Uterus (tissue), 4 donors: Measurements from ENCODE around the gene EFCC1. TPM values are rescaled to one million over a fixed set of nuclear protein-coding genes. Genes with fewer than 3 reads are reported as not detected.
A peak's percentile ranks its signal among the peaks of the same experiment; 100 is the strongest.

Experiments used
- DNase-seq, 2 donors: peaks; one replicate each; pipeline ENCODE4 v3.0.0-alpha.2; 2019 to 2020
- H3K27ac ChIP-seq, 2 donors: fragments of 200-600 bp; sonication (generic); 1 replicate in 1 of 2; 2 replicates in 1 of 2; pipeline ENCODE4 v1.5.1; 2016 to 2018
- H3K27me3 ChIP-seq, 2 donors: fragments of 200-600 bp; sonication (generic); one replicate each; pipeline ENCODE4 v1.5.1; 2018 to 2019; ENCODE audit warnings: control low read depth in 1 of 2
- H3K36me3 ChIP-seq, 2 donors: fragments of 200-600 bp; sonication (generic); one replicate each; pipeline ENCODE4 v1.5.1; 2019; ENCODE audit warnings: control low read depth in 1 of 2
- H3K4me1 ChIP-seq, 2 donors: fragments of 200-600 bp; sonication (generic); one replicate each; pipeline ENCODE4 v1.5.1; 2018 to 2019; ENCODE audit warnings: control low read depth in 1 of 2
- H3K4me3 ChIP-seq, 2 donors: fragments of 200-600 bp; sonication (generic); 1 replicate in 1 of 2; 2 replicates in 1 of 2; pipeline ENCODE4 v1.5.1; 2018 to 2019; ENCODE audit warnings: mild to moderate bottlenecking in 1 of 2
- H3K9me3 ChIP-seq, 2 donors: fragments of 200-600 bp; sonication (generic); one replicate each; pipeline ENCODE4 v1.5.1; 2019; ENCODE audit warnings: control low read depth in 1 of 2
- CTCF ChIP-seq, 4 experiments: fragments of 200-600 bp in 2 of 4; fragments of 450-650 bp in 2 of 4; sonication (generic) in 2 of 4; IDR thresholded peaks; one replicate each; pipeline ENCODE4 v1.5.1; 2016 to 2019; ENCODE audit warnings: antibody characterized with exemption in 4 of 4, mild to moderate bottlenecking in 2 of 4, moderate library complexity in 1 of 4
- POLR2A ChIP-seq, 2 donors: fragments of 450-650 bp; IDR thresholded peaks; one replicate each; pipeline ENCODE4 v1.6.1; 2016; ENCODE audit warnings: antibody characterized with exemption in 2 of 2, mild to moderate bottlenecking in 1 of 2, moderate library complexity in 1 of 2
- intact Hi-C: fragments of 100-400 bp; cut with DNase I; formaldehyde crosslinking; loops from one replicate; pipeline ENCODE4 v1.15.1; 2023; ENCODE audit warnings: low total_unique reads
- total RNA-seq, 4 donors: library from RNA; depleted of rRNA in 3 of 4; stranded (reverse); fragments of >200 nt in 3 of 4; gene quantifications; one replicate each; pipeline versions ENCODE4 v1.1.0 to v1.2.4, GENCODE V29; 2014 to 2023
- donor health status: DM: yes; HTN: yes; CAD: no.

Gene EFCC1
- total RNA-seq, 4 donors from 2014 or later = 1.2 to 9.2 (median 4.5) TPM

- H3K4me1 ChIP-seq = peaks cover 0 to 4% of the 10 kb centered on the region in 2 donors
- no peak for TF ChIP-seq CTCF (IDR thresholded peaks at IDR 0.05)
- TF ChIP-seq POLR2A (IDR thresholded peaks at IDR 0.05) = no peak
- no peaks in the 10 kb centered on the region for H3K36me3 ChIP-seq
- intact Hi-C loops = no loop called here
- DNase-seq = no peak
- H3K4me3 ChIP-seq = no peak overlapping the region
- H3K27ac ChIP-seq = no peak overlapping the region
- peaks cover 0 to 10% of the 10 kb centered on the region in 2 donors for H3K27me3 ChIP-seq
- no peaks in the 10 kb centered on the region for H3K9me3 ChIP-seq
Measured at GRCh38 chr3:129047553-129047839, 46.4 kb downstream of the EFCC1 start.

GRCh38 chr3:129050556-129051295 lies 49.6 kb downstream of the EFCC1 start:
- TF ChIP-seq CTCF (IDR thresholded peaks at IDR 0.05) (no peak), POLR2A (IDR thresholded peaks at IDR 0.05) (no peak)

GRCh38 chr3:129051871-129052340 lies 50.8 kb downstream of the EFCC1 start:
- Histone ChIP-seq H3K36me3 (no peaks in the 10 kb centered on the region), H3K27me3 (no peaks in the 10 kb centered on the region), H3K4me3 (no peak overlapping the region), H3K4me1 (peaks cover 5% of the 10 kb centered on the region in 2 donors), H3K9me3 (no peaks in the 10 kb centered on the region), H3K27ac (no peak overlapping the region)
- TF ChIP-seq POLR2A (IDR thresholded peaks at IDR 0.05) (no peak), CTCF (IDR thresholded peaks at IDR 0.05) (no peak)
- DNase-seq = no peak
- intact Hi-C loops = no loop called here

More at GRCh38 chr3:129050556-129051295, 49.6 kb downstream of the EFCC1 start:
- no peak for DNase-seq
- H3K27me3 ChIP-seq = peaks cover 0 to 8% of the 10 kb centered on the region in 2 donors
- intact Hi-C loops = no loop called here
- H3K4me3 ChIP-seq = no peak overlapping the region
- no peaks in the 10 kb centered on the region for H3K36me3 ChIP-seq
- H3K27ac ChIP-seq = no peak overlapping the region
- H3K4me1 ChIP-seq = peaks cover 5 to 6% of the 10 kb centered on the region in 2 donors
- no peaks in the 10 kb centered on the region for H3K9me3 ChIP-seq

- DNase-seq = peak; percentile 34 to 48
- Histone ChIP-seq H3K4me3 (no peak overlapping the region), H3K27ac (peak overlapping the region; percentile 48 to 69), H3K36me3 (no peaks in the 10 kb centered on the region), H3K9me3 (no peaks in the 10 kb centered on the region), H3K27me3 (no peaks in the 10 kb centered on the region), H3K4me1 (peaks cover 5% of the 10 kb centered on the region in 2 donors)
- TF ChIP-seq POLR2A (IDR thresholded peaks at IDR 0.05) (no peak), CTCF (IDR thresholded peaks at IDR 0.05) (no peak)
- intact Hi-C loops = no loop called here
Measured at GRCh38 chr3:129052675-129053074, 51.6 kb downstream of the EFCC1 start.

DNA sequence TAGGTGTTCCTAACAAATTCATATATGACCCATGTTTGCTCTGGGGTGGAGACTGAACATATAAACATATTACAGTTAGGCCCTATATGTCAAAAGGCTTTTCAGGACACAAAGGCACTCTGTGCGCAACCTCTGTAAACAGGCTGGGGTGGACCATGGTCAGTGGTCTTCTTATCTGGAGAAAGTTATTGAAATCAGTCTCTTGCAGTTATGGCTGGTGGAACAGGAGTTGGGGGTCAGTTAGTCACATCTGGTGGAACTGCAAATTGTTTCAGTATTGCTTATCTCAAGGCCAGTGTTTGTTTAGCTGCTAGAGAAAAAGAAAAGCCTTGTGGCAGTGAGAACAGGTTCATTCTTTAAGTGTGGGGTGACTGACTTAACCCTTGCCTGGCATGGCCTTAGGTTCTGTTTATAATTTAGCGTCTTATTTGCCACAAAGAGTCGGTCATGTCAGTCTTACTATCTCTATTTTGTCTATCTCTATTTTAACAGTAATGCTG lies 53.6 kb downstream of the EFCC1 start:
- TF ChIP-seq CTCF (IDR thresholded peaks at IDR 0.05) (no peak), POLR2A (IDR thresholded peaks at IDR 0.05) (no peak)
- Histone ChIP-seq H3K36me3 (no peaks in the 10 kb centered on the region), H3K4me1 (peaks cover 5% of the 10 kb centered on the region in 2 donors), H3K9me3 (no peaks in the 10 kb centered on the region), H3K27ac (no peak overlapping the region), H3K4me3 (no peak overlapping the region), H3K27me3 (no peaks in the 10 kb centered on the region)
- no peak for DNase-seq
- intact Hi-C loops = no loop called here
